Lower leg skin (tissue), 4 donors: ENCODE data around the gene TNFSF15. TPM values are rescaled to one million over a fixed set of nuclear protein-coding genes. Genes with fewer than 3 reads are reported as not detected.

Experiments used
- DNase-seq, 2 donors: peaks; one replicate each; pipeline ENCODE4 v3.0.0-alpha.2; 2019; ENCODE audit warnings: low spot score in 2 of 2
- H3K4me3 ChIP-seq: fragments of 200-600 bp; sonication (generic); 2 replicates; pipeline ENCODE4 v1.5.1; 2017; ENCODE audit warnings: mild to moderate bottlenecking, low read depth; ENCODE audit not compliant: poor library complexity, severe bottlenecking
- POLR2A ChIP-seq, 2 donors: fragments of 450-650 bp; IDR thresholded peaks; one replicate each; pipeline ENCODE4 v1.6.1; 2016 to 2017; ENCODE audit warnings: antibody characterized with exemption in 2 of 2, mild to moderate bottlenecking in 1 of 2, moderate library complexity in 1 of 2
- WGBS, 2 donors: methylation state at CpG; one replicate each; pipeline ENCODE4 v1.1.5; 2018; 5-methylcytosine and 5-hydroxymethylcytosine counted together
- intact Hi-C: fragments of 100-400 bp; cut with DNase I; formaldehyde crosslinking; loops from one replicate; pipeline ENCODE4 v1.15.0; 2023; ENCODE audit warnings: low total_unique reads
- total RNA-seq, 4 donors: library from RNA; depleted of rRNA; stranded (reverse); fragments of >200 nt; gene quantifications; one replicate each; pipeline ENCODE4 v1.1.0, GENCODE V29; 2016
- TF ChIP-seq, protein P1 (sequence below), 3 donors: fragments of 450-650 bp; IDR thresholded peaks; one replicate each; pipeline ENCODE4 v1.5.1; 2016; ENCODE audit warnings: antibody characterized with exemption in 3 of 3, mild to moderate bottlenecking in 3 of 3, moderate library complexity in 2 of 3

Gene TNFSF15
- total RNA-seq, 4 donors from 2014 or later, result 0.08 to 0.88 (median 0.26) TPM; not detected in 1

DNA sequence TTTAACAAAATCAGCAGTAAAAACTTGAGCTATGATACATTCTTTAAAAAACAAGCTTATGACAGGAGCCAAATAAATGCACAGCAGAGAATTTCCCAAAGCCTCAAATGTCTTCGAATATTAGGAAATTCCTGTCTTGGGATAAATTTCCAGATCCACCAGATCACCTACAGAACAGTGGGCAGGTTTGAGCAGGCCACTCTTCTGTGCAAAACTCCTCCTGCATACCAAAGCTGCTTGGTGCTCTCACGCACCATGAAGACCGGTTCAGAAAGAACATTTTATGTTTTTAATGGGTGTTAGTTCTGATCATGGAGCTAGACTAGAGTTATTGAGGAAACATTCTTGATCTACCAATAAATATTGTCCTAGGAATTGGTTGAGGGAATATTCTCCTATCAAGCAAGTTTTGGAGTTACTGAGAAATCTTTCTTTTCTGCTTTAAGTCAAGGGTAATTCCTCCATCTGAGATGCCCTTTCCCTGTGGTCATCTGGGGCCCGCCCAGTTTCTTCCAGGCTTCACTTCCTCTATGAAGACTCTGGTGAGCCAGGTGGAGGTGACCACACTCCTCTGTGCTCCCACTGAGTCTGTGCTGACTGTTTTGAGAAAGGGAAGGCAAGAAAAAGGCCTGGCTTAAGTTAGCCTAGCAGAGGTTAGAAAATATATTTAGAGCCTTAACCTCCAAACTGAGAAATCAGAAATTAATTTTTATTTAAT is 17.9 kb downstream of the TNFSF15 start:
- intact Hi-C loops, result no loop called here
- WGBS, 2 donors, result 60 to 65% methylated on average over 4 of the region's 4 CpGs
- H3K4me3 ChIP-seq, result no peak overlapping the region
- TF ChIP-seq, protein P1, sequence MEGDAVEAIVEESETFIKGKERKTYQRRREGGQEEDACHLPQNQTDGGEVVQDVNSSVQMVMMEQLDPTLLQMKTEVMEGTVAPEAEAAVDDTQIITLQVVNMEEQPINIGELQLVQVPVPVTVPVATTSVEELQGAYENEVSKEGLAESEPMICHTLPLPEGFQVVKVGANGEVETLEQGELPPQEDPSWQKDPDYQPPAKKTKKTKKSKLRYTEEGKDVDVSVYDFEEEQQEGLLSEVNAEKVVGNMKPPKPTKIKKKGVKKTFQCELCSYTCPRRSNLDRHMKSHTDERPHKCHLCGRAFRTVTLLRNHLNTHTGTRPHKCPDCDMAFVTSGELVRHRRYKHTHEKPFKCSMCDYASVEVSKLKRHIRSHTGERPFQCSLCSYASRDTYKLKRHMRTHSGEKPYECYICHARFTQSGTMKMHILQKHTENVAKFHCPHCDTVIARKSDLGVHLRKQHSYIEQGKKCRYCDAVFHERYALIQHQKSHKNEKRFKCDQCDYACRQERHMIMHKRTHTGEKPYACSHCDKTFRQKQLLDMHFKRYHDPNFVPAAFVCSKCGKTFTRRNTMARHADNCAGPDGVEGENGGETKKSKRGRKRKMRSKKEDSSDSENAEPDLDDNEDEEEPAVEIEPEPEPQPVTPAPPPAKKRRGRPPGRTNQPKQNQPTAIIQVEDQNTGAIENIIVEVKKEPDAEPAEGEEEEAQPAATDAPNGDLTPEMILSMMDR (IDR thresholded peaks at IDR 0.05), result no peak
- no peak for DNase-seq

DNA sequence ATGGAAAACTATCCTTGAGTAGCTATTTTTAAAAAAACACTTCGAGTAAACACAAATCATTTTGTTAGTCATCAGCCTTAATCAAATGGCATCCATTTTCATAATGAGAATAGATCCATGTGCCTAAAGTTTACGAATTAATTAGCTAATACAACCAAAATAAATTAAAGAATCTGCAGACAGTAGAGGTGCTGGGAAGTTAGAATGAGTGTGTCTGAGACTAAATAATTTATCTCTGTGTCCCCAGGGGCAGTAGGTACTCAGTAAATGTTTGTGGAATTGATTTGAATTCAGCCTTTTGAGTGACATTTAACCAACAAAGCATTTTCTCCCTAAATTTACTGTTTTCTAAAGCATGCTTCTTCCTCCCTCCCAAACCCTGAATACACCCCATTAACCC is 18.6 kb downstream of the TNFSF15 start:
- intact Hi-C loops, result no loop called here
- no peak overlapping the region for H3K4me3 ChIP-seq
- TF ChIP-seq POLR2A (IDR thresholded peaks at IDR 0.05), result no peak
- TF ChIP-seq, protein P1 (IDR thresholded peaks at IDR 0.05), result no peak
- WGBS, 2 donors, result 57 to 75% methylated on average over 2 of the region's 2 CpGs
- DNase-seq, result no peak

DNA sequence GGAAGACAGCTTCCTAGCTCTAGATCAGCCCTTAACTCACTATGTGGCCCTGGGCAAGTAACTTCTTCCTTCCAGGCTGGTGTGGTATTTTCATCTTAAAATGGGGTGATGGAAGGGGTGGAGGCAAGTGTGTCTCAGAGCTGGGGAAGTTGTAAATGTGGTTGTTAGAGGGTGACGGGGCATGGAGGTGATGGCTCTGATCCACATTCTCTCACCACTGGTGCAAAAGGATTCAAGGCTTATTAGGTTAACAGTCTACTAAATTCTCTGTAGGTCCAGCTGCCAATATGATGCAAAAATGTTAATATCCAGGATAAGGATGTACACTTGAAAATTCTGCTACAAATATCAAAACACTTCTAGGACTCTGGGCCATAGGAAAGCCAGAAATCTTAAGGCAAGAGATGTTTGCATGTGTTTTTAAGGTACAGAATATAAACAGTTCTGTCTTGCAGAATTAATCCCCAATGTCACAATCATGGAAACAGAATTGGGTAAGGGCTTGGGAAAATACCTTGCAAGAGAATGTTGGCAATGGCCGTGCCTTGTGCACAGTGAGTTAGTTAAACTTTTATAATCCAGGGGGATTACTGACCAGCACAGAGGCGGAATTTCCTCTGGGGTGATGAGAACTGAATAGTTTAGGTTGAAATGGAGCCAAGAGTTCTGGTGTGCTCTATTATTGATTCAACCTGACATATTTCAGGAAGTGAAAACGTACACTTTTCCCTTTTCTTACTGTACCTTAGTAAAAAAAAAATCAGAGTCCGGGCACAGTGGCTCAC is 19.8 kb downstream of the TNFSF15 start:
- TF ChIP-seq, protein P1 (IDR thresholded peaks at IDR 0.05), result no peak
- no peak for TF ChIP-seq POLR2A (IDR thresholded peaks at IDR 0.05)
- no peak for DNase-seq
- 64 to 71% methylated on average over 5 of the region's 5 CpGs for WGBS, 2 donors
- no peak overlapping the region for H3K4me3 ChIP-seq
- intact Hi-C loops, result no loop called here

DNA sequence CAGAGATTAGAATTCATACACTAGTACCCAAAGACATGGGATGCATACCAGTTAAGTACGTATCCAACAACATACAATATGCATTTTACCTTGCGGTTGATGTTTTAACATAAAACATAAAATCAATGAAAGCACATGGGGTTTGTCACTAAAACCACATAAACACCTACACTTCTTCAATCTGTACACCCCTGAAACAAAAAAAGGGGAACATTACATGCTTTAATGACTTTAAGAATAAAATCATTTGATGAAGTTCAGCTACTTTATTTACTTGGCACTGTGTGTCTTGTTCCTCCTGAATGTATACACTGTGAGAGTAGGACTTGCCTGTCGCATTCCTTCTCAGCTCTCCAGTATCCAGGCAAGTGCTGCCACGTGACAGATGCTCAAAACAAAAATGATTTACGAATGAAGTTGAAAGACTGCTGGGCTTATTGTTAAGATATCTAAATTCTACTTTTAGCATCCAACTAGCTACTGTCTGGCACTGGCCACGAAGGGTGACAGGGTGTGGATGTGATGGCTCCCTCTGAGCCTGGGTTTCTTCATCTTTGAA is 21.0 kb downstream of the TNFSF15 start:
- intact Hi-C loops, result no loop called here
- no peak for DNase-seq
- WGBS, 2 donors, result 79 to 81% methylated on average over 6 of the region's 6 CpGs
- H3K4me3 ChIP-seq, result no peak overlapping the region
- TF ChIP-seq, protein P1 (IDR thresholded peaks at IDR 0.05), result no peak
- TF ChIP-seq POLR2A (IDR thresholded peaks at IDR 0.05), result no peak

DNA sequence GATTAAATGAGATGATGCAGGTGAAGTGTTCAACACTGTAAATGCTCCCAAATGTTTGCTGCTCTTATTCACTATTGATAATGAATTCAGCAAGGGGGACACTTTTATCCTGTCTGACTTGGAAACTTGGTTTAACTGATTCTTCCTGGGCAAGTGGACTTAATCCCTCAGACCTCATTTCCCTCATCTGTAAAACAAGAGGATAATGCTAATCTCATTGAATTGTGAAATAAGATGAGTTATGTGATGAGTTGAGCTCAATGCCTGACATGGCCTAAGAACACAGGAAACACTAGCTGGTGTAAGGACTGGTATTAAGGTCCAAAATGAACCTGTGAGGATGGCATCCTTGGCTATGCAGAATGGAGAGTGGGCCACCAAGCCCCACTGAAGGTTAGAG is 23.3 kb downstream of the TNFSF15 start:
- DNase-seq, result no peak
- intact Hi-C loops, result no loop called here
- no peak for TF ChIP-seq POLR2A (IDR thresholded peaks at IDR 0.05)
- TF ChIP-seq, protein P1 (IDR thresholded peaks at IDR 0.05), result no peak
- no peak overlapping the region for H3K4me3 ChIP-seq
